DND-41 (cell line): ENCODE data around the gene KCNJ1.

ENCODE experiments used
- ATAC-seq: fragments of 200-7000 bp; cut with Tn5 transposase; 3 replicates; pipeline ENCODE4 v1.9.1; 2021; ENCODE audit warnings: low read depth; ENCODE audit not compliant: insufficient read depth
- DNase-seq: peaks from one replicate; pipeline ENCODE4 v3.0.0-alpha.2; 2020
- H2AFZ ChIP-seq: 2 replicates; pipeline ENCODE4 v1.6.0; 2012; ENCODE audit warnings: low read depth, low read length
- H3K27ac ChIP-seq: 2 replicates; pipeline ENCODE4 v1.5.1; 2012; ENCODE audit warnings: low read length, inconsistent platforms
- H3K27me3 ChIP-seq: fragments of 200-600 bp; sonication (generic); 2 replicates; pipeline ENCODE4 v1.6.0; 2012; ENCODE audit warnings: low read length, mild to moderate bottlenecking, inconsistent platforms; ENCODE audit not compliant: insufficient read depth, poor library complexity
- H3K36me3 ChIP-seq: 2 replicates; pipeline ENCODE4 v1.5.1; 2012; ENCODE audit warnings: low read length, inconsistent platforms; ENCODE audit not compliant: insufficient read depth
- H3K4me1 ChIP-seq: 2 replicates; pipeline ENCODE4 v1.5.1; 2012; ENCODE audit warnings: mild to moderate bottlenecking, low read length; ENCODE audit not compliant: insufficient read depth
- H3K4me2 ChIP-seq: 2 replicates; pipeline ENCODE4 v1.6.0; 2012; ENCODE audit warnings: mild to moderate bottlenecking, moderate library complexity, low read length, inconsistent platforms; ENCODE audit not compliant: insufficient read depth
- H3K4me3 ChIP-seq, 2 experiments: fragments of 200-600 bp in 1 of 2; shearing (Covaris generic) in 1 of 2; 2 replicates each; pipeline ENCODE4 v1.5.1; 2012 to 2016; ENCODE audit warnings: inconsistent platforms in 2 of 2, low read length in 2 of 2, mild to moderate bottlenecking in 2 of 2, low read depth in 1 of 2, moderate library complexity in 1 of 2
- H3K79me2 ChIP-seq: 2 replicates; pipeline ENCODE4 v1.6.0; 2012; ENCODE audit warnings: low read length, inconsistent platforms; ENCODE audit not compliant: insufficient read depth
- H3K9ac ChIP-seq: 2 replicates; pipeline ENCODE4 v1.6.0; 2012; ENCODE audit warnings: low read depth, mild to moderate bottlenecking, inconsistent platforms, low read length, moderate library complexity
- H3K9me3 ChIP-seq: 2 replicates; pipeline ENCODE4 v1.5.1; 2012; ENCODE audit warnings: low read length, moderate library complexity, mild to moderate bottlenecking, inconsistent platforms; ENCODE audit not compliant: insufficient read depth, severe bottlenecking
- H4K20me1 ChIP-seq: 2 replicates; pipeline ENCODE4 v1.6.0; 2012; ENCODE audit warnings: low read length; ENCODE audit not compliant: insufficient read depth
- EZH2 ChIP-seq: IDR thresholded peaks from 3 replicates; pipeline ENCODE4 v1.6.1; 2012; ENCODE audit warnings: borderline replicate concordance, low read depth, mild to moderate bottlenecking, moderate library complexity, low read length, inconsistent platforms; ENCODE audit not compliant: severe bottlenecking
- TF ChIP-seq, protein P1 (sequence below): IDR thresholded peaks from 2 replicates; pipeline ENCODE4 v1.5.1; 2012; ENCODE audit warnings: borderline replicate concordance, low read length, moderate library complexity, mild to moderate bottlenecking; ENCODE audit not compliant: poor library complexity, severe bottlenecking; ENCODE audit errors: extremely low read depth

KCNJ1 gene

DNA sequence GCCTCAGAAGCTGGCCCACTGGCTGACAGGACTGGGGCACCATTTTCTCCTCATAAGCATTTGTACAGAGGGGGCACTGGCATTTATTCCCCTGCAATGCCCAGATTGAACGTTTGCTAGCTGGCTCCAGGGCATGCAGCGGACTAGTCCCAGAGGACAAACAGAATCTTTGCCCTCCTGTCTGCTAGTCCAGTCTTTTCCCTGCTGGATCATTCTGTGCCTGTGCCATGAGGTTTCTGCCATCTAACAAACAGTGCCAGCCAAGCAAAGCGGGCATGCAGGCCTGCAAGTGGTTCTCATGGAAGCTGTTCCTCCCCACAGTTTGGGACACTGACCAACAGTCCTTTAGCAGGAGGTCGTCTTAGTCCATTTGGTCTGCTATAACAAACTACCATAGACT, 53.4 kb downstream of the KCNJ1 start:
- no peak for TF ChIP-seq EZH2
- TF ChIP-seq, protein P1, sequence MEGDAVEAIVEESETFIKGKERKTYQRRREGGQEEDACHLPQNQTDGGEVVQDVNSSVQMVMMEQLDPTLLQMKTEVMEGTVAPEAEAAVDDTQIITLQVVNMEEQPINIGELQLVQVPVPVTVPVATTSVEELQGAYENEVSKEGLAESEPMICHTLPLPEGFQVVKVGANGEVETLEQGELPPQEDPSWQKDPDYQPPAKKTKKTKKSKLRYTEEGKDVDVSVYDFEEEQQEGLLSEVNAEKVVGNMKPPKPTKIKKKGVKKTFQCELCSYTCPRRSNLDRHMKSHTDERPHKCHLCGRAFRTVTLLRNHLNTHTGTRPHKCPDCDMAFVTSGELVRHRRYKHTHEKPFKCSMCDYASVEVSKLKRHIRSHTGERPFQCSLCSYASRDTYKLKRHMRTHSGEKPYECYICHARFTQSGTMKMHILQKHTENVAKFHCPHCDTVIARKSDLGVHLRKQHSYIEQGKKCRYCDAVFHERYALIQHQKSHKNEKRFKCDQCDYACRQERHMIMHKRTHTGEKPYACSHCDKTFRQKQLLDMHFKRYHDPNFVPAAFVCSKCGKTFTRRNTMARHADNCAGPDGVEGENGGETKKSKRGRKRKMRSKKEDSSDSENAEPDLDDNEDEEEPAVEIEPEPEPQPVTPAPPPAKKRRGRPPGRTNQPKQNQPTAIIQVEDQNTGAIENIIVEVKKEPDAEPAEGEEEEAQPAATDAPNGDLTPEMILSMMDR: no peak
- Histone ChIP-seq H3K4me2 (no peak overlapping the region), H4K20me1 (no peaks in the 10 kb centered on the region), H3K27me3 (no peaks in the 10 kb centered on the region), H3K9me3 (no peaks in the 10 kb centered on the region), H3K9ac (no peak overlapping the region), H3K4me1 (no peaks in the 10 kb centered on the region), H3K27ac (no peak overlapping the region), H3K4me3 (no peak overlapping the region), H3K79me2 (no peaks in the 10 kb centered on the region), H3K36me3 (peaks cover 62% of the 10 kb centered on the region), H2AFZ (no peak overlapping the region)
- DNase-seq: no peak
- no peak for ATAC-seq

DNA sequence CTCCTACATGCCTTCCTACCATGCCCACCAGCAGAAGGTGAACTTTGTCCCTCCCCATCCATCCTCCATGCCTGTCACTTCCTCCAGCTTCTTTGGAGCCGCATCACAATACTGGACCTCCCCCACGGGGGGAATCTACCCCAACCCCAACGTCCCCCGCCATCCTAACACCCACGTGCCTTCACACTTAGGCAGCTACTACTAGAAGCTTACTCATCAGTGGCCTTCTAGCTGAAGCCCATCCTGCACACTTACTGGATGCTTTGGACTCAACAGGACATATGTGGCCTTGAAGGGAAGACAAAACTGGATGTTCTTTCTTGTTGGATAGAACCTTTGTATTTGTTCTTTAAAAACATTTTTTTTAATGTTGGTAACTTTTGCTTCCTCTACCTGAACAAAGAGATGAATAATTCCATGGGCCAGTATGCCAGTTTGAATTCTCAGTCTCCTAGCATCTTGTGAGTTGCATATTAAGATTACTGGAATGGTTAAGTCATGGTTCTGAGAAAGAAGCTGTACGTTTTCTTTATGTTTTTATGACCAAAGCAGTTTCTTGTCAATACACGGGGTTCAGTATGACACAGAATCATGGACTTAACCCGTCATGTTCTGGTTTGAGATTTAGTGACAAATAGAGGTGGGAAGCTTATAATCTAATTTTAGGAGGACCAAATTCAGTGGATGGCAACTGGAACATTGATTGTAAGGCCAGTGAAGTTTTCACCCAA, 56.1 kb downstream of the KCNJ1 start:
- no peaks in the 10 kb centered on the region for H3K9me3 ChIP-seq
- ATAC-seq (no peak), DNase-seq (no peak)
- no peak overlapping the region for H3K4me3 ChIP-seq
- no peak overlapping the region for H2AFZ ChIP-seq
- no peaks in the 10 kb centered on the region for H3K79me2 ChIP-seq
- H3K4me1 ChIP-seq: no peaks in the 10 kb centered on the region
- TF ChIP-seq EZH2: no peak
- TF ChIP-seq, protein P1: no peak
- no peaks in the 10 kb centered on the region for H4K20me1 ChIP-seq
- H3K36me3 ChIP-seq: peaks cover 74% of the 10 kb centered on the region
- no peak overlapping the region for H3K4me2 ChIP-seq
- H3K27ac ChIP-seq: no peak overlapping the region
- H3K9ac ChIP-seq: no peak overlapping the region
- no peaks in the 10 kb centered on the region for H3K27me3 ChIP-seq

DNA sequence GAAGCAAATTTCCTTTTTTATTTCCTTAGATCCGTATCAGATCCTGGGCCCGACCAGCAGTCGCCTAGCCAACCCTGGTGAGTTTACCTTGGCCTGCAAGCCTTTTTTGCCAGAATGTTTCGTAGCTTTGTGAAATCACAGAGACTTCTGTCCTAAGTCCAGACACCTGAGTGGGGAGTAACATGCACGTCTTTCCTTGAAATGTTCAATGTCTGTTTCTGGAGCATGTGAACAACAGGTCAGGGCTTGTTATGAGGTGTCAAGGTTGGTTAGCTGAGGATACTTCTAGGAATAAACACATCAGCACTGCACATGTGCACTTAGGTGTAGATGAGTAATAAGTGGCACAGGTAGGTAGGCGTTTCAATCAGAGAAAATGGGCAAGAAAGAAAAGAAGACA, 58.0 kb downstream of the KCNJ1 start:
- TF ChIP-seq, protein P1: no peak
- no peak for TF ChIP-seq EZH2
- no peaks in the 10 kb centered on the region for H3K27me3 ChIP-seq
- H3K4me3 ChIP-seq: no peak overlapping the region
- no peak overlapping the region for H2AFZ ChIP-seq
- H3K9ac ChIP-seq: no peak overlapping the region
- no peaks in the 10 kb centered on the region for H4K20me1 ChIP-seq
- no peaks in the 10 kb centered on the region for H3K4me1 ChIP-seq
- H3K79me2 ChIP-seq: no peaks in the 10 kb centered on the region
- no peak overlapping the region for H3K4me2 ChIP-seq
- DNase-seq (no peak), ATAC-seq (no peak)
- no peaks in the 10 kb centered on the region for H3K9me3 ChIP-seq
- no peak overlapping the region for H3K27ac ChIP-seq
- peaks cover 85% of the 10 kb centered on the region for H3K36me3 ChIP-seq

DNA sequence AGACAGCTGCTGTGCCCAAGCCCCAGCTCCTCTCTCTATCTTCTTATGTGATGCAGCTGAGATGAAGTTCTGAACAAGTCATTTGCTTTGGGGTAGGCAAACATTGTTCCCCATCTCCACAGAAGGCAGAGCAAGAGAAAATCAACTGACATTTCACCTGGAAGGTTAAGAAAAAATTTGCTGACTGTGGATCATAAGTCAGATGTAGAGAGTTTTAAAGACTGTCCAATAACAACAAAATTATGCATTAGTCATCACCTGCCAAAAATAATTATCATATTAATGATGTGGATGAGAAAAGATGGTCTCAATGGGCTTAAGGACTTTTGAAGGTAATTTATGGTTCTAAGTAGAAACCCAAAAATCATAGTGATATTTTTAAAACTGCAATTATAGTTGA, 59.2 kb downstream of the KCNJ1 start:
- DNase-seq (no peak), ATAC-seq (no peak)
- TF ChIP-seq, protein P1: no peak
- TF ChIP-seq EZH2: no peak
- Histone ChIP-seq H3K27me3 (no peaks in the 10 kb centered on the region), H3K79me2 (no peaks in the 10 kb centered on the region), H3K27ac (no peak overlapping the region), H3K36me3 (peaks cover 90% of the 10 kb centered on the region), H3K9ac (no peak overlapping the region), H3K4me3 (no peak overlapping the region), H3K4me2 (no peak overlapping the region), H4K20me1 (0 out of 2 replicates have a peak, but pooled peaks cover 3% of the 10 kb centered on the region), H2AFZ (no peak overlapping the region), H3K4me1 (no peaks in the 10 kb centered on the region), H3K9me3 (no peaks in the 10 kb centered on the region)
